A549 (cell line): ENCODE data around the gene KRTAP10-10. TPM values are rescaled to one million over a fixed set of nuclear protein-coding genes. Genes with fewer than 3 reads are reported as not detected.

ENCODE experiments used
- ATAC-seq, 2 experiments: fragments of 200-7000 bp in 1 of 2; fragments of >200 bp in 1 of 2; cut with Nextera tagmentation in 1 of 2; cut with Tn5 transposase in 1 of 2; 3 replicates each; pipeline versions ENCODE4 v1.8.0 to v1.9.1; 2018 to 2020; ENCODE audit warnings: mild to moderate bottlenecking in 1 of 2, moderate library complexity in 1 of 2
- CTCF ChIA-PET: fragments of 300-600 bp; sonication (Branson Sonifier 250); formaldehyde crosslinking; extraction: SDS; loops from one replicate; lab custom pipeline; 2021; ENCODE audit warnings: antibody characterized with exemption, inconsistent platforms; lab: Yijun Ruan, JAX
- POLR2A ChIA-PET: fragments of 350-600 bp; formaldehyde crosslinking; extraction: SDS; loops from one replicate; lab custom pipeline; 2021; ENCODE audit warnings: antibody characterized with exemption, inconsistent platforms; lab: Yijun Ruan, JAX
- DNase-seq, 2 experiments: peaks; one replicate each; pipeline versions ENCODE4 v3.0.0 to v3.0.0-alpha.2; 2011 to 2016; ENCODE audit warnings: low read depth in 1 of 2, low spot score in 1 of 2
- FAIRE-seq: peaks from 2 replicates; lab custom pipeline; 2011; peaks lifted over from hg19 to GRCh38; lab: Jason Lieb, UNC
- H3K27ac ChIP-seq, 2 experiments: fragments of >200 bp; sonication (Bioruptor Twin); formaldehyde crosslinking; 3 replicates each; pipeline ENCODE4 v1.5.1; 2016 to 2017
- H3K4me1 ChIP-seq: fragments of >200 bp; sonication (Bioruptor Twin); formaldehyde crosslinking; 3 replicates; pipeline ENCODE4 v1.6.1; 2016
- H3K4me2 ChIP-seq: fragments of >200 bp; sonication (Bioruptor Twin); formaldehyde crosslinking; 3 replicates; pipeline ENCODE4 v1.6.1; 2016
- H3K4me3 ChIP-seq: fragments of >200 bp; sonication (Bioruptor Twin); formaldehyde crosslinking; 3 replicates; pipeline ENCODE4 v1.5.1; 2016
- H3K9me3 ChIP-seq: fragments of >200 bp; sonication (Bioruptor Twin); formaldehyde crosslinking; 3 replicates; pipeline ENCODE4 v1.6.1; 2016
- CBX8 ChIP-seq: fragments of 200-600 bp; sonication (generic); IDR thresholded peaks from 2 replicates; pipeline ENCODE4 v1.6.1; 2016
- CHD2 ChIP-seq: fragments of 150-350 bp; IDR thresholded peaks from 2 replicates; pipeline ENCODE4 v1.6.1; 2014; ENCODE audit warnings: low read length; ENCODE audit not compliant: partially characterized antibody
- CHD4 ChIP-seq: fragments of 200-600 bp; sonication (generic); IDR thresholded peaks from 2 replicates; pipeline ENCODE4 v1.6.1; 2016; ENCODE audit warnings: antibody characterized with exemption, mild to moderate bottlenecking, borderline replicate concordance
- EHF ChIP-seq: fragments of 250-450 bp; sonication (Bioruptor Pico); IDR thresholded peaks from 2 replicates; pipeline ENCODE4 v1.5.0; 2020; ENCODE audit warnings: mild to moderate bottlenecking
- FOSL2 ChIP-seq, 2 experiments: fragments of 450-650 bp in 1 of 2; fragments of >200 bp in 1 of 2; sonication (Bioruptor Twin) in 1 of 2; formaldehyde crosslinking; IDR thresholded peaks; 2 replicates each; pipeline versions ENCODE4 v1.5.0 to v1.6.1; 2016 to 2020; ENCODE audit warnings: mild to moderate bottlenecking in 1 of 2, moderate library complexity in 1 of 2
- JUN ChIP-seq, 2 experiments: fragments of >200 bp; sonication (Bioruptor Twin); formaldehyde crosslinking; IDR thresholded peaks; 2 replicates in 1 of 2; 3 replicates in 1 of 2; pipeline ENCODE4 v1.6.1; 2016 to 2017
- KDM5A ChIP-seq: fragments of 200-600 bp; sonication (generic); IDR thresholded peaks from 2 replicates; pipeline ENCODE4 v1.6.1; 2016; ENCODE audit warnings: antibody characterized with exemption, mild to moderate bottlenecking
- MYC ChIP-seq: IDR thresholded peaks from 2 replicates; pipeline ENCODE4 v1.6.1; 2012; ENCODE audit warnings: mild to moderate bottlenecking, inconsistent platforms, low read length, improper control_type of control experiment, borderline replicate concordance
- NFE2L2 ChIP-seq: fragments of 150-350 bp; conservative IDR thresholded peaks from 2 replicates; pipeline ENCODE4 v1.6.1; 2014; ENCODE audit warnings: low read length
- NR3C1 ChIP-seq: fragments of >200 bp; sonication (Bioruptor Twin); formaldehyde crosslinking; IDR thresholded peaks from 3 replicates; pipeline ENCODE4 v1.6.1; 2017
- POLR2AphosphoS2 ChIP-seq: conservative IDR thresholded peaks from 2 replicates; pipeline ENCODE4 v1.6.1; 2012; ENCODE audit warnings: low read length, improper control_type of control experiment, inconsistent platforms
- RCOR1 ChIP-seq: fragments of 150-350 bp; IDR thresholded peaks from 2 replicates; pipeline ENCODE4 v1.6.1; 2014; ENCODE audit warnings: antibody characterized with exemption, low read length, low read depth
- SMC3 ChIP-seq: fragments of >200 bp; sonication (Bioruptor Twin); formaldehyde crosslinking; IDR thresholded peaks from 3 replicates; pipeline ENCODE4 v1.6.1; 2018; ENCODE audit warnings: inconsistent platforms
- TP53 ChIP-seq: fragments of 250-450 bp; sonication (Bioruptor Pico); IDR thresholded peaks from 2 replicates; pipeline ENCODE4 v1.5.0; 2021; ENCODE audit warnings: mild to moderate bottlenecking, moderate library complexity
- ZC3H11A ChIP-seq: fragments of 450-650 bp; IDR thresholded peaks from 2 replicates; pipeline ENCODE4 v1.6.1; 2014; ENCODE audit warnings: antibody characterized with exemption, mild to moderate bottlenecking
- ZNF302 ChIP-seq: fragments of 250-450 bp; sonication (Bioruptor Pico); IDR thresholded peaks from 2 replicates; pipeline ENCODE4 v1.9.0; 2021; ENCODE audit warnings: inconsistent platforms, mild to moderate bottlenecking, moderate library complexity
- WGBS: methylation state at CpG from one replicate; pipeline ENCODE4 v1.1.6; 2017; ENCODE audit errors: missing lambda C conversion rate; 5-methylcytosine and 5-hydroxymethylcytosine counted together
- polyA plus RNA-seq, 4 experiments: library from polyadenylated mRNA; depleted of rRNA in 3 of 4; stranded (reverse); fragments of >200 nt; fragmentation: RNase III in 1 of 4; extraction: RNeasy Plus Mini Kit Qiagen cat#74134 plus additional on column Dnase treatment in 1 of 4; gene quantifications; 2 replicates in 3 of 4; 3 replicates in 1 of 4; pipeline ENCODE4 v1.2.3, GENCODE V29; 2011 to 2017
- TF ChIP-seq, protein P1 (sequence below): fragments of 250-450 bp; sonication (Bioruptor Pico); IDR thresholded peaks from 2 replicates; pipeline ENCODE4 v1.5.0; 2020; ENCODE audit warnings: low read depth, mild to moderate bottlenecking, moderate library complexity
- TF ChIP-seq, protein P2 (sequence below): IDR thresholded peaks from 2 replicates; pipeline ENCODE4 v1.6.1; 2012; ENCODE audit warnings: low read depth, borderline replicate concordance
- TF ChIP-seq, protein P3 (sequence below): fragments of >200 bp; sonication (Bioruptor Twin); formaldehyde crosslinking; IDR thresholded peaks from 3 replicates; pipeline ENCODE4 v1.5.1; 2016

Gene KRTAP10-10
- polyA plus RNA-seq, 2 of the 4 experiments (the other 2 are of a cell fraction) = not detected

DNA sequence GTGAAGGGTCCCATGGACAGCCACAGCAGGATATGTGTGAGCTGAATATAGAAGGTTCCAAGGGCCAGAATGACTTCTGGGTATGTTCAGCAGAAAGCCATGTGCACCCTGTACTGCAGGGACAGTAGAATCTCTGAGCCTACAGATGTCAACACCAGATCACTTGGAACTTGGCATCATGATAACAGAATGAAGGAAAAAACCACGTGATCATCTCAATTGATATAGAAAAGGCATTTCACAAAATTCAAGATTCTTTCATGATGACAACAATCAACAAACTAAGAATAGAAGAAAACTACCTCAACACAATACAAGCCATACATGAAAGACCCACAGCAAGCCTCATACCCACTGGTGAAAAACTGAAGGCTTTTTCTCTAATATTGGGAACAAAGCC is 30.5 kb downstream of the KRTAP10-10 start:
- WGBS = 0% methylated on average over 1 of the region's 1 CpG
- DNase-seq (no peak), FAIRE-seq (no peak), ATAC-seq (no peak)
- CTCF ChIA-PET = interaction anchor here (1.5 kb wide), 1 partner anchor 16 kb away, joined by 3 read pairs; no protein-coding TSS in a partner anchor
- Histone ChIP-seq H3K9me3 (peaks cover 14% of the 10 kb centered on the region; the same call in 2 of the 3 replicates), H3K4me3 (no peak overlapping the region), H3K4me1 (no peaks in the 10 kb centered on the region), H3K27ac (no peak overlapping the region), H3K4me2 (no peak overlapping the region)
- TF ChIP-seq ZNF302 (CRISPR knock-in tag) (no peak), EHF (CRISPR knock-in tag) (no peak), KDM5A (no peak), CBX8 (no peak), SMC3 (no peak), FOSL2 (IDR thresholded peaks at IDR 0.05) (no peak), FOSL2 (CRISPR knock-in tag; IDR thresholded peaks at IDR 0.05) (no peak)
- TF ChIP-seq, protein P1, sequence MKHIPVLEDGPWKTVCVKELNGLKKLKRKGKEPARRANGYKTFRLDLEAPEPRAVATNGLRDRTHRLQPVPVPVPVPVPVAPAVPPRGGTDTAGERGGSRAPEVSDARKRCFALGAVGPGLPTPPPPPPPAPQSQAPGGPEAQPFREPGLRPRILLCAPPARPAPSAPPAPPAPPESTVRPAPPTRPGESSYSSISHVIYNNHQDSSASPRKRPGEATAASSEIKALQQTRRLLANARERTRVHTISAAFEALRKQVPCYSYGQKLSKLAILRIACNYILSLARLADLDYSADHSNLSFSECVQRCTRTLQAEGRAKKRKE (CRISPR knock-in tag) = no peak
- TF ChIP-seq, protein P2, sequence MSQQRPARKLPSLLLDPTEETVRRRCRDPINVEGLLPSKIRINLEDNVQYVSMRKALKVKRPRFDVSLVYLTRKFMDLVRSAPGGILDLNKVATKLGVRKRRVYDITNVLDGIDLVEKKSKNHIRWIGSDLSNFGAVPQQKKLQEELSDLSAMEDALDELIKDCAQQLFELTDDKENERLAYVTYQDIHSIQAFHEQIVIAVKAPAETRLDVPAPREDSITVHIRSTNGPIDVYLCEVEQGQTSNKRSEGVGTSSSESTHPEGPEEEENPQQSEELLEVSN = no peak
- POLR2A ChIA-PET = no interaction called here

DNA sequence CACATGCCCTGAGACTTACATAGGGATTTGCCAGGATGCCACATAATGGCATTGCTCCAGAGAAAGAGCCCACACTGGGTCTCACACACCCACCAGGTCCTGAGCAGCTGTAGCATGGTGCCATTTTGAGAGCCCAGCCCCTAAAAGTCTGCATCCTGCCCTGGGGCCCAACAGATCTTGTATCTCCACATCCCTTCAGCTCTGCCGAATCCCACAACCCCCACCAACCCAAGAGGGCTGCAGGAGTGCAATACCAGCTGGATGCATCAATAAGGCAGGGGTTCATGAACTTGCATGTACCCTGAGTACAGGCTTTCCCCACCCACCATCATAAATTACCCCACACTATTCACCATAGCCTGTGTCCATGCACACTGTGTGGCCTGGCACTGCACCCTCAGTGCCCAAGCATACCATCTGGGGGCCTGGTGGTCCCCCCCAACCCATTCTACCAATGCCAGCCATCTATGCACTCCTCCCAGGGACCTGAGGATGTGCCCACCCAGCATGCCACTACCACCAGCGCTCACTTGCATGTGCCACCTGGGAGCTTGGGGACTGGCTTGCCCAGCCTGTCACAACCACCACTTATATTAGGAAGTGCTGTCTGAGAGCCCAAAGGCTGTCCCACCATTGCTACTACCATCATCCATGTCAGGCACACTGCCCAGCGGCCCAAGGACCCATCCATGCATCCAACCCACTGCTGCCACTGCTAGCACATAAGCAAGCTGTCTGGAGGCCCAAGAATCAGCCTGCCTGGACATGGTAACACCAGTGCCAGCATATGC is 33.7 kb downstream of the KRTAP10-10 start:
- no peak for DNase-seq
- Histone ChIP-seq H3K9me3 (peaks cover 9% of the 10 kb centered on the region; the same call in 1 of the 3 replicates), H3K27ac (no peak overlapping the region), H3K4me3 (no peak overlapping the region), H3K4me1 (no peaks in the 10 kb centered on the region)
- no peak for ATAC-seq
- CTCF ChIA-PET = interaction anchor here (0.6 kb wide), 1 partner anchor 1469 kb away, joined by 3 read pairs; no protein-coding TSS in a partner anchor
- FAIRE-seq = no peak
- WGBS = 13% methylated on average over 3 of the region's 3 CpGs
- TF ChIP-seq CHD4 (no peak), TP53 (no peak), JUN (IDR thresholded peaks at IDR 0.05) (no peak)
- TF ChIP-seq, protein P1 (CRISPR knock-in tag) = no peak
- TF ChIP-seq, all 56 proteins: peak for 0
- H3K4me2 ChIP-seq = no peak overlapping the region
- POLR2A ChIA-PET = no interaction called here

DNA sequence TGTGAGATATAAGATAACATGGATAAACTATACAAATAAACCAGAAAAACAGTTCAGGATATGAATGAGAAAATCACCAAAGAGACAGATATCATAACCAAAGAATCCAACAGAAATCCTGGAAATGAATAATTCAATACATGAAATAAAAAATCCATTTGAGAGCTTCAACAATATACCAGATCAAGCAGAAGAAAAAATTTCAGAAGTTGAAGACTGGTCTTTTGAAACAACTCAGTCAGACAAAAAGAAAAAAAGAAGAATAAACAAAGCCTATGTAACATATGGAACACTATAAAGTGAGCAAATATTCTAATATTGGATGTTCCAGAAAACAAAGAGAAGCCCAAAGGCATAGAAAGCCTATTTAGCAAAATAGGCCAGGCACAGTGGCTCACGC is 34.8 kb downstream of the KRTAP10-10 start:
- no peak overlapping the region for H3K4me2 ChIP-seq
- FAIRE-seq (no peak), DNase-seq (no peak), ATAC-seq (no peak)
- peaks cover 9% of the 10 kb centered on the region; the same call in 1 of the 3 replicates for H3K9me3 ChIP-seq
- CTCF ChIA-PET = no interaction called here
- H3K27ac ChIP-seq = no peak overlapping the region
- POLR2A ChIA-PET = no interaction called here
- no peaks in the 10 kb centered on the region for H3K4me1 ChIP-seq
- no peak overlapping the region for H3K4me3 ChIP-seq
- WGBS = 63% methylated on average over 1 of the region's 1 CpG
- TF ChIP-seq MYC (no peak), JUN (IDR thresholded peaks at IDR 0.05) (no peak), NR3C1 (no peak), RCOR1 (no peak), SMC3 (no peak), NFE2L2 (no peak), CHD2 (no peak), ZC3H11A (no peak), POLR2AphosphoS2 (no peak)
- TF ChIP-seq, protein P3, sequence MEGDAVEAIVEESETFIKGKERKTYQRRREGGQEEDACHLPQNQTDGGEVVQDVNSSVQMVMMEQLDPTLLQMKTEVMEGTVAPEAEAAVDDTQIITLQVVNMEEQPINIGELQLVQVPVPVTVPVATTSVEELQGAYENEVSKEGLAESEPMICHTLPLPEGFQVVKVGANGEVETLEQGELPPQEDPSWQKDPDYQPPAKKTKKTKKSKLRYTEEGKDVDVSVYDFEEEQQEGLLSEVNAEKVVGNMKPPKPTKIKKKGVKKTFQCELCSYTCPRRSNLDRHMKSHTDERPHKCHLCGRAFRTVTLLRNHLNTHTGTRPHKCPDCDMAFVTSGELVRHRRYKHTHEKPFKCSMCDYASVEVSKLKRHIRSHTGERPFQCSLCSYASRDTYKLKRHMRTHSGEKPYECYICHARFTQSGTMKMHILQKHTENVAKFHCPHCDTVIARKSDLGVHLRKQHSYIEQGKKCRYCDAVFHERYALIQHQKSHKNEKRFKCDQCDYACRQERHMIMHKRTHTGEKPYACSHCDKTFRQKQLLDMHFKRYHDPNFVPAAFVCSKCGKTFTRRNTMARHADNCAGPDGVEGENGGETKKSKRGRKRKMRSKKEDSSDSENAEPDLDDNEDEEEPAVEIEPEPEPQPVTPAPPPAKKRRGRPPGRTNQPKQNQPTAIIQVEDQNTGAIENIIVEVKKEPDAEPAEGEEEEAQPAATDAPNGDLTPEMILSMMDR = no peak
